ENCODE results near the gene INPP5D.
"Not testable (repeated sequence)": the region's sequence is repeated elsewhere in the genome, so short reads cannot be mapped to it uniquely, and the experiment has no call there.

Gene INPP5D

DNA sequence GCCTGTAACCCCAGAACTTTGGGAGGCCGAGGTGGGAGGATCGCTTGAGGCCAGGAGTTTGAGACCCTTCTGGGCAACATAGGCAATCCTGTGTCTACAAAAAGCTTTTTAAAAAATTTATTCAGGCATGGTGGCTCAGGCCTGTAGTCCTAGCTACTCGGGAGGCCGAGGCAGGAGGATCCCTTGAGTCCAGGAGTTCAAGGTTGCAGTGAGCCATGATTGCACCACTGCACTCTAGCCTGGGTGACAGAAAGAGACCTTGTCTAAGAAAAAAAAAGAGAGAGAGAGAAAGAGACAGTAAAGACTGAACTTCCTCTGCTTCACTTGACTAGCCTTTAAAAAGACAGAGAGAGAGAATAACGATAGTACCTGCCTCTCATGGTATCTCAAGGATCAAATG, 62.4 kb downstream of the INPP5D start:
- no peak for DNase-seq (ENCODE audit: low read depth in 1 of 2, low spot score in 1 of 2)
- Histone ChIP-seq H3K4me3 (replicated peaks; ENCODE audit: insufficient read depth, low read length) (no peak overlapping the region), H3K27me3 (ENCODE audit: insufficient read depth, poor library complexity, severe bottlenecking) (no peaks in the 10 kb centered on the region), H3K27ac (replicated peaks) (no peak overlapping the region)
- TF ChIP-seq SPI1 (IDR thresholded peaks at IDR 0.05; ENCODE audit: borderline replicate concordance, low read depth), result no peak
- TF ChIP-seq POLR2AphosphoS5 (IDR thresholded peaks at IDR 0.05; ENCODE audit: low read depth), result no peak
- TF ChIP-seq GABPA (IDR thresholded peaks at IDR 0.05; ENCODE audit: low read depth), result no peak

GRCh38 chr2:233123576-233123975, 63.4 kb downstream of the INPP5D start:
- not testable (repeated sequence) for H3K4me3 ChIP-seq (replicated peaks; ENCODE audit: insufficient read depth, low read length); H3K27me3 ChIP-seq (ENCODE audit: insufficient read depth, poor library complexity, severe bottlenecking); H3K27ac ChIP-seq (replicated peaks); DNase-seq (ENCODE audit: low read depth in 1 of 2, low spot score in 1 of 2)

DNA sequence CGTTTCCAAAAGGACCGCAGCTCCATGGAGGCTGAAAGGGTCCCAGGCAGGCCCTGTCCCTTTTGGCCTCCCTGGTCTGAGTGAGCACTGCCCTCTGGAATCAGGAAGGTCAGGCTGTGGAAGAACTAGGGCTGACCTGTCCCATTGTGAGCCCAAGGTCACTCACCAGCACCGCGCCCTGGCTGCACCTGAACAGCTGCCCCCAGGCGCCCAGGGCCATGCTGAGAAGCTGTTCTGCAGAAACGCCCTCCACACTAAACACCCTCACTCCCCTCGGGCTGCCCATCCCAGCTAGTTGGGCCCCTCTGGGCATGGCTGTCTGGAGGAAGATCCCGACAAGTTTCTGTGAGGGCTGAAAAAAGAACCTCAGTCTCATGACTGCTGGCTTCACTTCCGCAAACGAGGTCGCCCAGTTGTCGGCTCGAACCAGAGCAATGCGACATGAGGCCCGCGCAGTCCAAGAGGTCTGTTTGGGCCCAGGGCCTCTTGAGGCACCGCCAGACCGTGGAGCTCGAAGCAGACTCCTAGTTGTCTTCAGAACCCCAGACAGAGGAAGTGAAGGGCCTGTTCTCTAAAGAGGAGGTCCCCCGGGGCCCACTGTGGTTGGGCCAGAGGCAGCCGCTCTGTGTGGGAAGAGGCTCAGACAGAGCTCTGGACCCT, 64.4 kb downstream of the INPP5D start:
- peak; percentile 23 to 71 for DNase-seq (ENCODE audit: low read depth in 1 of 2, low spot score in 1 of 2)
- TF ChIP-seq SPI1 (IDR thresholded peaks at IDR 0.05; ENCODE audit: borderline replicate concordance, low read depth) (peak; percentile 75), POLR2AphosphoS5 (IDR thresholded peaks at IDR 0.05; ENCODE audit: low read depth) (no peak), CTCF (IDR thresholded peaks at IDR 0.05; ENCODE audit: insufficient read depth, low read length) (no peak), GABPA (IDR thresholded peaks at IDR 0.05; ENCODE audit: low read depth) (no peak)
- TF ChIP-seq, protein P1, sequence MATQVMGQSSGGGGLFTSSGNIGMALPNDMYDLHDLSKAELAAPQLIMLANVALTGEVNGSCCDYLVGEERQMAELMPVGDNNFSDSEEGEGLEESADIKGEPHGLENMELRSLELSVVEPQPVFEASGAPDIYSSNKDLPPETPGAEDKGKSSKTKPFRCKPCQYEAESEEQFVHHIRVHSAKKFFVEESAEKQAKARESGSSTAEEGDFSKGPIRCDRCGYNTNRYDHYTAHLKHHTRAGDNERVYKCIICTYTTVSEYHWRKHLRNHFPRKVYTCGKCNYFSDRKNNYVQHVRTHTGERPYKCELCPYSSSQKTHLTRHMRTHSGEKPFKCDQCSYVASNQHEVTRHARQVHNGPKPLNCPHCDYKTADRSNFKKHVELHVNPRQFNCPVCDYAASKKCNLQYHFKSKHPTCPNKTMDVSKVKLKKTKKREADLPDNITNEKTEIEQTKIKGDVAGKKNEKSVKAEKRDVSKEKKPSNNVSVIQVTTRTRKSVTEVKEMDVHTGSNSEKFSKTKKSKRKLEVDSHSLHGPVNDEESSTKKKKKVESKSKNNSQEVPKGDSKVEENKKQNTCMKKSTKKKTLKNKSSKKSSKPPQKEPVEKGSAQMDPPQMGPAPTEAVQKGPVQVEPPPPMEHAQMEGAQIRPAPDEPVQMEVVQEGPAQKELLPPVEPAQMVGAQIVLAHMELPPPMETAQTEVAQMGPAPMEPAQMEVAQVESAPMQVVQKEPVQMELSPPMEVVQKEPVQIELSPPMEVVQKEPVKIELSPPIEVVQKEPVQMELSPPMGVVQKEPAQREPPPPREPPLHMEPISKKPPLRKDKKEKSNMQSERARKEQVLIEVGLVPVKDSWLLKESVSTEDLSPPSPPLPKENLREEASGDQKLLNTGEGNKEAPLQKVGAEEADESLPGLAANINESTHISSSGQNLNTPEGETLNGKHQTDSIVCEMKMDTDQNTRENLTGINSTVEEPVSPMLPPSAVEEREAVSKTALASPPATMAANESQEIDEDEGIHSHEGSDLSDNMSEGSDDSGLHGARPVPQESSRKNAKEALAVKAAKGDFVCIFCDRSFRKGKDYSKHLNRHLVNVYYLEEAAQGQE (IDR thresholded peaks at IDR 0.05; ENCODE audit: insufficient replicate concordance, low read depth), result no peak
- Histone ChIP-seq H3K27ac (replicated peaks) (peak overlapping the region; percentile 42), H3K27me3 (ENCODE audit: insufficient read depth, poor library complexity, severe bottlenecking) (no peaks in the 10 kb centered on the region), H3K4me3 (replicated peaks; ENCODE audit: insufficient read depth, low read length) (no peak overlapping the region)

GRCh38 chr2:233125455-233126065, 65.4 kb downstream of the INPP5D start:
- Histone ChIP-seq H3K27me3 (ENCODE audit: insufficient read depth, poor library complexity, severe bottlenecking) (no peaks in the 10 kb centered on the region), H3K4me3 (replicated peaks; ENCODE audit: insufficient read depth, low read length) (no peak overlapping the region), H3K27ac (replicated peaks) (peak overlapping the region; percentile 42; the same call in 1 of the 2 replicates)
- TF ChIP-seq GABPA (IDR thresholded peaks at IDR 0.05; ENCODE audit: low read depth) (no peak), SPI1 (IDR thresholded peaks at IDR 0.05; ENCODE audit: borderline replicate concordance, low read depth) (no peak), POLR2AphosphoS5 (IDR thresholded peaks at IDR 0.05; ENCODE audit: low read depth) (no peak), CTCF (IDR thresholded peaks at IDR 0.05; ENCODE audit: insufficient read depth, low read length) (no peak)
- TF ChIP-seq, protein P1 (IDR thresholded peaks at IDR 0.05; ENCODE audit: insufficient replicate concordance, low read depth), result no peak
- DNase-seq (ENCODE audit: low read depth in 1 of 2, low spot score in 1 of 2), result no peak

Measured in HL-60 (cell line).